SH-SY5Y (cell line): ENCODE results near the gene SSH3.

Experiments used
- GATA2 ChIP-seq: IDR thresholded peaks from 2 replicates; pipeline ENCODE4 v1.6.1; 2011; ENCODE audit warnings: mild to moderate bottlenecking, low read depth, low read length
- GATA3 ChIP-seq: IDR thresholded peaks from 2 replicates; pipeline ENCODE4 v1.6.1; 2011; ENCODE audit warnings: low read depth, mild to moderate bottlenecking, low read length, moderate library complexity

DNA sequence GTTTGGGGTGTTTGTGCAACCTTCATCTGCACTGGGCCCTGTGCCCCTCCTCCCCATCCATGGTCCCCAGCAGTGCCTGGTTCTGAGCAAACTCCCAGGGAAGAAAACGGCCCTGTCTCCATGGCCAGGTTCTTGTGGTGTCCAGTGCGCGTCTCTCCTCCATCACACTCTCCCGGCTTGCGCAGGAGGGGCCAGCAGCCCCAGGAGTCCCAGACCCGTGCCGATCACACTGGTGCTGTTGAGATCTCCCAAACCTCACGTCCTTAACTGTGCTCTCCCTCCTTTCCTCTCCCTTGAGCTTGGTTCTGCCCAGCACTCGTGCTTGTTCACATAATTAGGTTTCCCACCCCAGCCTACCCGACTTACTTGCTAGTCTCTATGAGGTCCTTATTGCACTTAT is 48.0 kb upstream of the SSH3 start:
- TF ChIP-seq GATA3 (no peak), GATA2 (no peak)
